NCI-H2081 treated with DMSO at 0.1 percent for 48 hours (cell line): Measurements from ENCODE around the gene AP2B1.
"Not testable (repeated sequence)": the region's sequence is repeated elsewhere in the genome, so short reads cannot be mapped to it uniquely, and the experiment has no call there.

ENCODE experiments used
- DNase-seq: peaks from one replicate; lab custom pipeline; 2025; lab: John Stamatoyannopoulos, UW

The AP2B1 gene

GRCh38 chr17:35577830-35578196 lies 9.3 kb upstream of the AP2B1 start:
- no peak for DNase-seq

DNA sequence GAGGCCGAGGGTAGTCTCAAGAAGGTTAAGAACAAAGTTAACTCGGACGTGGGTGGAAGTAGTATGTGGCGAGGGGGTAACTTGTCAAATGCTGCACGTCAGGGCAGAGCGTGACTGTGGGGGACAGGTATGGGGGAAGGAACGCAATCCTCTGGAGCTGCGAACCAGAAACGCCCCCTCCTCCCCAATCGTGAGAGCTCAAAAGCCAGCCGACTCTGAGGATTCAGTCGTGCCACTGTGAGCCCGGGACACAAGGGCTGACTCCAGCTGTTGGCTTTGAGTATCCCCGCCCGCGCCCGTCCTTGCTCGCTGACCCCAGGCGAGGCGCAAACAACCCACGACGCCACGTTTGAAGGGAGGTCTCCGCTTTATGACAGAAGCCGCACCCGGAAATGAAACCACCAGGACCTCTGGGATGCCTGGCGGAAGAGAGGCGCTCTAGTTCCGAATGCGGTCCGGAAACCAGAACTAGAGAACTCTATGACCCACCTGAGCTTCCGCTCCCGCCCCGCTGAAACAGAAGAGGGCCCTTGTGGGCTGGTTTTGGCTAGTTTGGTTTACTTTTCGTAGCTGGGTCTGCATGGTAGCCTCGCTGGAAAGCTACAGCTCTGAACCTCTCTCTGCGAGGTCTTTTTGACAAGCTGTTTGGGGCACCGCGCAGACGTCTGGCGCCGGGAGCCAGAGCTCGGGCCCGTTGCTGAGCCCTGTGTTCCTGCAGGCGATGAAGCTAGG lies 8.8 kb upstream of the AP2B1 start, which contains the start of gene PEX12:
PEX12 (minus strand) TSS at position 375 of the 732 bp plus-strand sequence. CDS start 550 bp downstream, outside the sequence.
- peak; percentile 85 for DNase-seq

DNA sequence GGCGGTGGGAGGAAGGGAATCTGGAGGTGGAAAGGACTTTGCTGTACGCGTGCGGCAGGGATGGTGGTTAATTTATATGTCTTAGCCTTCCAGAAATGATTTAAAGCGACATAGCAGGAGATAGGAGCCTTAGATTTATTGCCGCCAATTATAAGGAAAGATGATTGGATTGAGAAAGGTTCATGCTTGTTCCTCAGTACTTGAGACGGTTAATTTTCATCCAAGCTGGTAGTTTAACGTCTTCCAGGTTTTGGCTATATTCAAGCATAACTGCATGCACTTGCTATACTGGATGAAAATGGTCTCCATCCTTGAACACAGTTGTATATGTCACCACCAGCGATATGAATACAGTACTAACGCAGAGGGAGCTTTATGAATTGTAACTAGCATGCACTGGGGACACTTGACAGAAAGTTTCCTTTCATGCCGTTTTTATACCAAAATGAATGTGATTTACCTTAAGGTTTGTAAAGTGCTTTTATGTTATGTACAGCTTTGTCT lies 8.1 kb upstream of the AP2B1 start:
- no peak for DNase-seq

DNA sequence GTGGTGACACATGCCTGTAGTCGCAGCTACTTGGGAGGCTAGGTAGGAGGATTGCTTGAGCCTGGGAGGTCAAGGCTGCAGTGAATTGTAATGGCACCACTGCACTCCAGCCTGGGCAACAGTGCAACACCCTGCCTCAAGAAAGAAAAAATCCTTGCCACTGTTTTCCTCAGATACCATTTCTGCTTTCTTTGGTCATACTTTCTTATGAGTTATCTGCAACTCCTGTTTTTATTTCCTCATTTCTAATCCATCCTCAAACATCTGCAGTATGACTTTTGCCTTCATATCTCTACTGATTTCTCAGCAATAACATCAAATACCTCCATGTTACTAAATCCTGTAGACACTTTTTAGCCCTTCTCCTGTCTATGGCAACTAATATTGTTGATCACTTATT lies 3.1 kb upstream of the AP2B1 start:
- DNase-seq: no peak

GRCh38 chr17:35586569-35587073 lies 501 bp upstream of the AP2B1 start:
- no peak for DNase-seq

DNA sequence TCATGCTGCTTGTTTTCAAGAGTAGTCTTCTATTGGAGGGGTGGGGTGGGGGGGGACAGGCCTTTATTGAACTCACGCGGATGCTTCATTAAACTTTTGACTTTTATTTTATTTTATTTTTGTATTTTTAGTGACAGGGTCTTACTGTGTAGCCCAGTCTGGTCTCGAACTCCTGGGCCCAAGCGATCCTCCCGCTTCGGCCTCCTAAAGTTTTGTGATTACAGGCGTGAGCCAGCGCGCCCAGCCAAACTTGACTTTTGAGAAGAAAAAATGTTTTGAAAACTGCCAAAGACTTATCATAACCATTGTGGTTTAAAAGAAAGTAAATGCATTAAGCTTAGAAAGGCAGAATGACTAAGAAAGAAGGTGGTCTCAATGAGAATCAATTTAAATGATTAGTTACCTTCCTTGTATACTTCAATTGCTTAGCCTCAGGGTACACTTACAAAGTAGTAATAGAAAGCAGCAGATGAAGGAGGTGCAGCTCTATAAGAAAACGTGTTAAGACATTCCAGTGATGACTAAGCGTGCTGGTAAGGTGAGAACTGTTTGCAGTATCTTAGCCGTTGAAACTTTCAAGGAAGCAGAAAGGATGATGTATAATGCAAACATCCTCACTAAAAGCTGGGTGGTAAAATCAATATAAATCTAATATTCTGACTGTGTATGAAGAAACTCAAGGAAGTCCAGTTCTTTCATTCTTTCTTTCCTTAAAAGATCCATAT lies 1.2 kb downstream of the AP2B1 start:
- DNase-seq: no peak

GRCh38 chr17:35596072-35596471 lies 8.9 kb downstream of the AP2B1 start:
- no peak for DNase-seq

DNA sequence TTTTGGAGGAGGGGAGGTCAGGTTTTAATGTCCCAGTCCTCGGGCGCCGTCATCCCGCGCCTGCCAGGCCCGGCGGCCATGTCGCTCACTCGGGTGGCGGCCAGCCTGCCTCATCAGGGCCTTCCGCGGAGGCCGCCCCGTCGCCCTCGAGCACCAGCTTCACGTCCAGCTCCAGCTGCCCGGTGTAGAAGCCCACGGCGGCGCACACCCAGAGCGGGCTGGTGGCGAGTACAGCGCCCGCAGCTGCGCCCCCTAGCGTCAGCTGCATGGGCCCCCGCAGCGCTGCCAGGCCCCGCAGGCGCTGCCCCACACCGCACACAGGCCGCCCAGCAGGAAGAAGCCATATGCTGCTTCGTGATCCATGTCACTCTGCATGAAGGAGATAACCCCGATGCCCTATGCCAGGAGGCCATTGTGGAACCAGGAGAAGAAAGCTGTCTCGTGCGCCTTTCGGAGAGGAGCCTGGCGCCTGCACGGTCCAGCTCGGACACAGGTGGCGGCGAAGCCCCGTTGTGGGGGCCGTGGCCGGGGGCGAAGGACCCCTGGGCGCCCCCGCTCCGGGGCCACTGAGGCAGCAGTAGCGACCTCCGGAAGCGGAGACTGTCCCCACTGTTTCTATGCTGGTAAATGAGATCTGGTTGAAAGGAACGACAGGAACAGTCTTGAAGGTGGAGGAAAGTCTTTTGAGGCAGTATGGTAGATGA lies 9.6 kb downstream of the AP2B1 start:
- no peak for DNase-seq

- DNase-seq: no peak
These were observed 10.5 kb downstream of the AP2B1 start for GRCh38 chr17:35597604-35598003.

GRCh38 chr17:35603674-35604073 lies 16.6 kb downstream of the AP2B1 start:
- DNase-seq: no peak

GRCh38 chr17:35605678-35606077 lies 18.6 kb downstream of the AP2B1 start:
- DNase-seq: no peak

GRCh38 chr17:35607239-35607847 lies 20.2 kb downstream of the AP2B1 start:
- no peak for DNase-seq

DNA sequence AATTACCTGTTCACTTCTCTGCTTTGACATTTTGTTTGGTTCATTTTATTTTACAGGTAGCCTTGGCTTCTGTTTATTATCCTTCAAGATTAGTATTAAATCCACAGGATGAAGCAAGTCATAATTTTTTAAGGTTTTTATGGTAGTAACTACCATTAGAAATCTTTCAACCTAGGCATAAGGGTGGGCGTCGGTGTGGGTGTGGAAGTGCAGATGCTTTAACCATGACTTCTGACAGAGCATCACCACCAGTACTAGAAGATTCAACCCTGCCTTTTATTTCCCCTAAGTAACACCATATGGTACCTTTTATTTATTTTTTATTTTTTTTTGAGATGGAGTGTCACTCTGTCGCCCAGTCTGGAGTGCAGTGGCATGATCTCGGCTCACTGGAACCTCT lies 22.7 kb downstream of the AP2B1 start:
- DNase-seq: no peak

DNA sequence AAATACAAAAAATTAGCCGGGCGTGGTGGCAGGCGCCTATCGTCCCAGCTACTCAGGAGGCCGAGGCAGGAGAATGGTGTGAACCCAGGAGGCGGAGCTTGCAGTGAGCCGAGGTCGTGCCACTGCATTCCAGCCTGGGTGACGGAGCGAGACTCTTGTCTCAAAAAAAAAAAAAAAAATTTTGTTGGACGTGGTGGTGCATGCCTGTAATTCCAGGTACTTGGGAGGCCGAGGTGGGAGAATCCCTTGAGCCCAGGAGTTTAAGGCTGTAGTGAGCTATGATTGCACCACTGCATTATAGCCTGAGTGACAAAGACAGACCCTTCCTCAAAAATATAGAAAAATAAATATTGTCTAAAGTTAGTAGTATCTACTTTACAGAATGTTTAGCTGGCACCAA lies 23.6 kb downstream of the AP2B1 start:
- DNase-seq: not testable (repeated sequence)

DNA sequence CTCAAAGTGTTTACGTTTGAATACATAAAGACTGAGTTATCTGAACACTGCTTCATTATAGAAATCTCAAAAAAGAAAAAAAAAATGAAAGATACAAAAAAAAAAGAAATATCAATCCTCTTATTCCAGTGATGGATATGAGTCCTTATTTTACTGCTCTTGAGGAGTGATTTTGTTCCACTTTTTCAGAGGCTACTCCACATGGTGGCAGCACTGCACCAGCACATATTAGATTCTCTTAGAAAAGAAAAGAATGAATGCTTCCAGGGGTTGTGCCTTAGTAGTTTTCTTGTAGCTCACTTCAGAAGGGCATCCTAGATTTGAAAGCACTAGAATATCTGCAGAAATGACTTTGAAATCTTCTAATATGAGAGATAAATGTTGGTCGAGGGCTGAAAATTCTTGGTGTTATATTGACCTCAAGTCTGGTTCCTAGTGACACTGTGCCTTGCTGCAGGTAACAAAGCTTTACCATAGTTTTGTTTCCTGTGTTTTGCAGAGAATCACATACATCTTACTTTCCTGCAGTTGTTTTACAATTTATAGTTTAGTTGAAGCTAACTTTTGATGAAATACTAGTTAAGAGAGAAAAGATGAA lies 25.9 kb downstream of the AP2B1 start:
- DNase-seq: no peak

DNA sequence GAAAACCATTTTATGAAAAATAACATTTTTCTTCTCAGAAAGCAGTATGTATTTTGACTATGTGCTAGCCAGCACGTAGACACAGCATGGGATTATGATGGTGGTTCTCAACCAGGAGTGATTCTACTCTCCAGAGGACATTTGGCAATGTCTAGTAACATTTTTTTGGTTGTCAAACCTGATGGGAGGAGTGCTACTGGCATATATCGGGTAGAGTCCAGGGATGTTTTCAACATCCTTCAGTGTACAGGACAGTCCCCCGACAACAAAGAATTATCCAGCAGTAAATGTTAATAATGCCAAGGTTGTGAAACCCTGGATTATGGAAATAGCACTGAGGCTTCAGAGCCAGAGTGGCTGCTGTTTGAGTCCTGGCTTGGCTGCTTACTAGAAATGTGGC lies 27.7 kb downstream of the AP2B1 start:
- DNase-seq: no peak

DNA sequence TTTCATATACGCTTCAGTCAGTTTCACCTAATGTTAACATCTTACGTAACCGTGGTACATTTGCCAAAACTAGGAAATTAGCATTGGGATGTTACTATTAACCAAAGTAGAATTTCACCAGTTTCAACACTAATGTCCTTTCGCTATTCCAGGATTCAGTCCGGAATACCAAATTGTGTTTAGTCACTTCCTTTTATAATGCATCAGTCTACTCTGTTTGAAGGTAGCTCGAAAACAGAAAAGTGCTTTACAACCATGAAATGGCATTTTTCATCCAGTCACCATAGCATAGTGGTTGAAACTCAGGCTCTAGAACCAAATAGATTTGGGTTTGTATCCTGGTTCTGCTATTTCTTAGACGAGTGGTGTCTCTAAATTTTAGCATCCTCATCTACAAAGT lies 29.4 kb downstream of the AP2B1 start:
- DNase-seq: no peak

DNA sequence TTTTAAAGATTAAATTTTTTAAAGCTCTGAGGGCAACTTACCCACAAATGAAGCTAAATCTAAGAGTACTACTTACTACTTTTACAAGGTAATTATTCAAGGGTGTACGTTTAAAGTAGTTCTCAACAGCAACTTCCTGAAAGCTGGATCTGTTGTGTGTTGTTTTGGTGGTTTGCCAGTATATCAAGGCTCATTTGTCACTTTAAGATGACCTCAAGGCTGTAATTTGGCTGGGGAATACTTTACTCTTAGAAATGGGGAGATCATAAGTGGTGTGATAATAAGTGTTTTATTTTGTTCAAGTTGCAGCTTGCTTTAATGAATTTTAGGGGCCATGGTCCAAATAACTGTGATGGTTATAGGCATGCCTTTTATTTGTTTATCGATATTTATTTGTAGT lies 30.4 kb downstream of the AP2B1 start:
- DNase-seq: no peak

- DNase-seq: no peak
These were observed 31.5 kb downstream of the AP2B1 start for GRCh38 chr17:35618628-35619027.

DNA sequence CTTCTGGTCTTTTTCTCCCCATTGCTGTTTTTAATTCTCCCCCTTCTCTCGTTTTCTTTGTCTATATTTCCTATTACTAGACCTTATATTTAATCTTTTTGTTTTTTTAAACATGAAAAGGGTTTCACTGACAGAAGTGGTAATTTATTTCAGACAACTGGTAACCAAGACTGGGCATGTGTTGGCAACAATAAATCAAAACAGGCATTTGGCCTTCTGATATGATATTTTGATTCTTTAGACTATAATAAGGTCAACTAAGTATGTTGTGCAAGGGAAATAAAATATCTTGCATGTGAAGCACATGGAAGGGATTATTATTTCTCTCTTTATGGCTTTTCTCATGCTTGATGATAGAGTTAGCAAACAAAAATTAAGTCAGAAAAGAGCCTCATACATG lies 34.6 kb downstream of the AP2B1 start:
- no peak for DNase-seq

DNA sequence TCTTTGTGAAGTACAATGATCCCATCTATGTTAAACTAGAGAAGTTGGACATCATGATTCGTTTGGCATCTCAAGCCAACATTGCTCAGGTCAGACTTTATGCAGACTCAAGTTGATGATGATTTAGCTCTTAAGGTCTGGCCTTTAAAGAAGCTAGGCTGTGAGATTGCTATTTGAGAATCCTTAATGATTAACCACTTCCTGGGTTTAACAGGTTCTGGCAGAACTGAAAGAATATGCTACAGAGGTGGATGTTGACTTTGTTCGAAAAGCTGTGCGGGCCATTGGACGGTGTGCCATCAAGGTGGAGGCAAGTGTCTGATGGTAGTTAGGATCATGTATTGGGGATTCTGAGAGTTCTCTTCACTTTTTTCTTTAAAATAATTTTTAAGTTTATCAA lies 40.3 kb downstream of the AP2B1 start:
- no peak for DNase-seq
